GM19452 (cell line): ENCODE data around the gene TBL3.
"Not testable (repeated sequence)": the region's sequence is repeated elsewhere in the genome, so short reads cannot be mapped to it uniquely, and the experiment has no call there.

ENCODE experiments used
- ATAC-seq: cut with Tn5 transposase; IDR thresholded peaks from one replicate; pipeline ENCODE4 v1.9.1; 2021; ENCODE audit not compliant: unreplicated experiment

The TBL3 gene

DNA sequence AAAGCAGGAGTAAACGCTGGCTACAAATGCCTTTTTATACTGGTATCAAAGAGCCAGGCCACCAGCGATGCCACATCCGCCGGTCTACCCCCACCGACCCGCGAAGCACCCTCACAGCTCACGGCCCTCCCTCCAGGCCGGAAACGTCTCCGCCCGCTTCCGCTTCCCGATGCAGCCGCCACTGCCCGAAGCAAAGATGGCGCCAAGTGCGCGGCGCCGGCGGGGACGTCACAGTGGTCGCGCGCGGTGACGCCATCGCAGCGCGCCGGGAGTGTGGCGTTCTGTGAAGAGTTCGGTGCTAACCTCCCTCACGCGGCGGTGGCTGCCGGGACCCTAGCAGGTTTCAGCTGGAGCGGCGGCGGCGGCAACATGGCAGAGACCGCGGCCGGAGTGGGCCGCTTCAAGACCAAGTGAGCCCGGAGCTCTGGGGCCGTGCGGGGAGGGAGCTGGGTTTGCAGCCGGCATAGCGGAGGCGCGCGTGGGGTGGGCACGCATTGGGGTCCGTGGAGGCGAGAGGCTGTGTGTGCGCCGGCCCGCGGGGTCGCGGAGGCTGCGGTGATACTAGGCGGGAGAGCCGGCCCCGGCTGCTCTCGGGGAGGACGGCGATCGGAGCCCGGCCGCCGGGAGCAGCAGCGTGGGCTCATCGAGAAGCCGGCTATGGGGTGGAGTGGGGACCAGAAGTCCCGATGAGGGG is at the start of gene TBL3:
Gene TBL3, plus strand, starts transcription at position 258 of the 694 bp plus-strand sequence. Its CDS starts 112 bp downstream, at position 370.
- peak; percentile 84 for ATAC-seq

- no peak for ATAC-seq
These were observed 49.5 kb upstream of the TBL3 start for GRCh38 chr16:1922357-1922756.

DNA sequence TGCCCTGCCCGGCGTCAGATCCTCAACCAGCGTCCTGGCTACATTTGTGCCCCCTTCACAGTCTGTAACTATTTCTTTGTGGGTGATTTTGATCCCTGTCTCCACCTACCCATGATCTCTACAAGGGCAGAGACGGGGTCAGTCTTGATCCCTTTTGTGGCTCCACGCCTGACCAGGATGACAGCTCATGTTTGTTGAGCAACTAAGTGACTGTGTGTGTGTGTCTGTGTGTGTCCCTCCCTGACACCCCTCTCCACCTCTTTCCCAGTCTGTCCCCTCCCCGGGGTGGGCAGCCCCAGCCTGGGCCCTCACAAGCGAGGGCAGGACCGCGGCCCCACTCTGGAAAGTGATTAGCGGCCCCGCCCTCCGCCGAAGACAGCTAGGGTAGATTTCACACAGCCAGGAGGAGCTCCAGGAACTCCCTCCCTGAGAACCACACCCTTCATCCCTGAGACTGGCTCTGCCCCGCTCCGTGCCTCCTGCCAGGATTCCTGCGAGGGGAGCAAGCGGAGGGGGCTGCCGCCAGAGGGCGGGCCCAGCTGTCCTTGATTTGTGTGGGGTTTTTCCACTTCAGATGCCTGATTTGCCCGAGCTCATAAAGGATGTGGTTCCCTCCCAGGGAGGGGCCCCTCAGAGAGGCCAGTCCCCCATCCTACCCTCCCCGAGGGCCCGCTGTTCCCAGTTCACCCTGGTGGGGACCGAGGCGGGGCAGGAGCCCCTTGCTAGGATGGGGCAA is 48.4 kb upstream of the TBL3 start:
- no peak for ATAC-seq

DNA sequence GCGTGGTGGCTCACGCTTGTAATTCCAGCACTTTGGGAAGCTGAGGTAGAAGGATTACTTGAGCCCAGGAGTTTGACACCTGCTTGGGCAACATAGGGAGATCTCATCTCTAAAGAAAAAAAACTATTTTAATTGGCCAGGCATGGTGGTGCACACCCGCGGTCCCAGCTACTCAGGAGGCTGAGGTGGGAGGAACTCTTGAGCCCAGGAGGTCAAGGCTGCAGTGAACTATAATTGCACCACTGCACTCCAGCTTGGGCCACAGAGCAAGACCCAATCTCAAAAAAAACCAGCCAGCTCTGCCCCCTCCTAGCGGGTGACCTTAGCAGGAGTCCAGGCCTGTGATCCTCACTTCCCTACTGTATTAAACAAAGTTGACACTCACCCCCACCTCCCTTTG is 47.8 kb upstream of the TBL3 start:
- ATAC-seq: no peak

- ATAC-seq: no peak
These were observed 45.6 kb upstream of the TBL3 start for GRCh38 chr16:1926271-1926670.

DNA sequence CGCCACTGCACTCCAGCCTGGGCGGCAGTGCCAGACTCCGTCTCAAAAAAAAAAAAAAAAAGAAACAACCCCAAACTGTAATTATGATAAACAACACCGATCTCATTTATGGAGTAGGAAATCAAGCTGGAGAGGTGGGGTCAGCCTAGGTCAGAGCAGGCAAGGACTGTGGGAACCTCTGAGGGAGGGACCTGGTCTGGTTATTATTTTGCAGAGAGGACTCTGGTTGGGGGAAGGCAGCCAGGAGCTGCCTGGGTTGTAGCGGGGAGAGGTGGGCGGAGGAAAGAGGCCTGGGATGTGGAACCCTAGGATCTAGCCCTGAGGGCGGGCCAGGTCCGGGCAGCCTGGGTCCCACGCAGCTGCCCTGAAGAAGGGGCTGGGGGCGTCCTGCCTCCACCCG is 42.7 kb upstream of the TBL3 start:
- no peak for ATAC-seq

DNA sequence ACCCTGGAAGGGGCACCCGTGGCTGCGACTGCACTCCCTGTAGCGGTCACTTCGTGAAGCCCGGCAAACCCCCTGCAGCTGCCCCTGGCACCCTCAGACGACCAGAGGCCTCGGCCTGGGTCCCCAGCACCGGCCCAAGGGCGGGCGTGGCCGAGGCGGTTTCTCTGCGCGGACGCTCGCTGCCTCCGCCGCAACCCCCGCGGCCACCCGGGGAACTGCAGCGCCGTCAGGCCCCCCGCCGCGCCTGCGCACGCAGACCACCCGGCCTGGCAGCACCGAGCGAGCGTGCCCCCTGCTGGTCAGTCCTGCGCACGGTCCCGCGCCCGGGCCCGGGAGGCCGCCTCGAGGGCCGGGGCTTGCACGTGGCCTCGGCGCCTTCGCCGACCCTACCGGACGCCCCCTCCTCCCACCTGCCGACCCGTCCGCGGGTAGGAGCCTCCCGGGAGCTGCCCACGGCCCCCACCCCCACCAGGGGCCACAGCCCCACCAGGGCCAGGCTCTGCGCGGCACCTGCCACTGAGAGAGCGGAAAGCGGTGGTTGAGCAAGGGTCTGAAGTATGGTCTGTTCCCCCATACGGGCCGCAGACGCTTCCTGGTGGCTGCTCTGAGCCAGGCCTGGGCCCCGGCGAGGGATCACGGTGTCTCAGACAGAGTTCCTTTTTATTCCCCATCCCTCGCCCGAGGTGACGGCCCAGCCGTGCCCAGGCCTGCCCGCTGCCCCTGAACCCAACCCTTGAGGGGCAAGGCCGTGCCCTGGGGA is 42.1 kb upstream of the TBL3 start:
- ATAC-seq: peak; percentile 90

GRCh38 chr16:1930338-1930720 is 41.5 kb upstream of the TBL3 start:
- no peak for ATAC-seq

DNA sequence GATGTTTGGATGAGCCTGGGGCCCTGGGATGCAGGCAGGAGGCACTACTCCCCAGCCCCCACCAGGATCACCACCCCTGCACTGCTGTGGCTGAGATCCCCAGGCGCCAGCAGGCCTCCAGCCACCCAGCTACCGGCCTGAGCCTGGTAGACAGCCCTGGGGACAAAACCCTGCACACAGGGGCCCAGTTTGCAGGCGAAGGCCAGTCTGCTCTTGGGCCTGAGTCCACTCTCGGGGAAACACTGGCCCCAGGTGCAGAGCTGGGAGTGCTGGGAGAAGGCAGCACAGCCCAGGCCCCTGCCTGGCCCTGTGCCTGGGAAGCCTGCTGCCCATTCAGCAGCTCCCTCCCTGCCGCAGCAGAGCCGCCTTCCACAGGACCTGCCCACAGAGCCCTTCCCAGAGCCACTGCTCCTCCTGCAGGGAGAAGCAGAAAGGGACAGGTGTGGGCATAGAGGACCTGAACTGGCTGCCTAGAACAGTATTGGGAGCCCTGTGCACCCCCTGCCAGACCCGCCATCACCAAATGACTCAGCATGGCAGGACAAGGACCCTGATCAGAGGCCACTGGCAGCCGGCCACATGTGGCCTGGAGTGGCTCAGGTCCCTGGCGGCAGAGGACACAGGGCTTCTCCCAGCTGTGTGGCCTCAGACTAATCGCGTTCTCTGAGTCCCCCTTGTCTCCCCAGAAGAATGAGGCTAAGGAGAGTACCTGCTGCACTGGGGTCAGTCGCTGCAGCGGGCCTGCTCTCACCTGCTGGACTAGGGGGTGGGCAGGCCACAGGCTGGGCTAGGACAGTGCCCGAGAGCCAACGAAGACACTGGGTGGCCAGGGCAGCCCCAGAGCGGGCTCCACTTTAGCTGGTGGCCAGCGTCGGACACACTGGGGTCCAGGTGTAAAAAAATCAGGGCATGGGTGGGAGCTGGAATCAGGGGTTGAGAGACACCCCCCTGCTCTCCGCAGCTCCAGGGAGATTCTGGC is 39.5 kb upstream of the TBL3 start:
- ATAC-seq: no peak

- ATAC-seq: no peak
These were observed 38.7 kb upstream of the TBL3 start for GRCh38 chr16:1933097-1933661.

GRCh38 chr16:1936945-1937479 is 34.8 kb upstream of the TBL3 start:
- ATAC-seq: no peak

- no peak for ATAC-seq
These were observed 33.5 kb upstream of the TBL3 start for GRCh38 chr16:1938316-1938715.

DNA sequence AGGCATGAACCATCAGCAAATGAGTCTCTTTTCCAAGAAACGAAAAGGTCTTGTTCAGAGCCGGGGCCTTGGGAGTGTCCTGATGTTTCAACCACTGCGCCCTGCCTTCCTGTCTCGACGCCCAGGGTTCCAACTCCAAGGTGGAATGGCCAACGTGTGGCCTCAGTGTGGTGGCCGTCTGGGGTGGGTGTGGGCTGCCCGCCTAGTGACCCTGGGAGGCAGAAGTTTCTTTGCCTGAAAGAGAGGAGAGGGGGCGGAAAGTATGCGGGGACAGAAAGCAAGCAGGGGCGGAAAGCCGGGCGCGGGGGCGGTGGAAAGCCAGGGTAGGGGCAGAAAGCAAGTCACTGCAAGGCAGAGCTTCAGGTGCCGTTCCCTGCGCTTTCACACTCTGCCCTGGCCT is 32.9 kb upstream of the TBL3 start:
- no peak for ATAC-seq

- not testable (repeated sequence) for ATAC-seq
These were observed 32.0 kb upstream of the TBL3 start for GRCh38 chr16:1939833-1940232.

DNA sequence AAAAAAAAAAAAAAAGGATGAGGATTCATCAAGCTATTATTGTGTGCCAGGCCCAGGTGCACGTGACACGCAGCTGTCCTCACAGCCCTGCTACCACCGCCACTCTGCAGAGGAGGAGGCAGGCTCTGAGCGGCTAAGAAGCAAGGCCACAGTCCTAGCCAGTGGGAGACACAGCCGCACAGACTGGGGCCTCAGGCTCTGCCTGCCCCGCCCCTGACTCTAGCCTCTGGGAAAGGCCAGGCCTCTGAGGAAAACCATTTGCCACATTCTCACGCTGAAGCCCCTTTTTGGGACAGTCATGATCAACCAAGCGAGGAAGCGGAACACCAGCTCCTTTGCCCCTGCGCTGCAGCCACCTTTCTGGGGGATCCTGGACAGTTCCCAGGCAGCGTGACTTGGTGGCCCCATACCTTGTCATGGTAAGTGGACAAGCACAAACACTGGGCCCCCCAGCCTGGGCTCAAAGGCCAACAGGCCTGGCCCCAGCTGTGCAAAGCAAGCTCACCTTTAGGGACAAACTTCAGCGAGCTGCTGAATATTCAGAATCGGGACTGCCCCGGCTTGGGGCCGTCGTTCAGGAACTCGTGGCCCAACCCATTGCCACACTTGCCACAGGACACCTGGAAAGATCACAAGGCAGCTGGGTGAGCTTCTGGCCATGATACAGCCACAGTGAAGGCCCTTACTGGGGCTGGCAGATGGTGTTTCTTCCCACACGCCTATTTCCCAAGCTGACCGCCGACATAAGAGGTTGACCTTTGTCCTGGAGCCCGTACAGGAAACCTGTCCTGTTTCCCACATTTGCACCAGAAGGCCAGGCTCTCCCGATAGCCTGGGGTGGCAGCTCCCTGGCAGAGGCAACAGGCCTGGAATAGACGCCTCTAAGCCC is 31.3 kb upstream of the TBL3 start:
- ATAC-seq: no peak

DNA sequence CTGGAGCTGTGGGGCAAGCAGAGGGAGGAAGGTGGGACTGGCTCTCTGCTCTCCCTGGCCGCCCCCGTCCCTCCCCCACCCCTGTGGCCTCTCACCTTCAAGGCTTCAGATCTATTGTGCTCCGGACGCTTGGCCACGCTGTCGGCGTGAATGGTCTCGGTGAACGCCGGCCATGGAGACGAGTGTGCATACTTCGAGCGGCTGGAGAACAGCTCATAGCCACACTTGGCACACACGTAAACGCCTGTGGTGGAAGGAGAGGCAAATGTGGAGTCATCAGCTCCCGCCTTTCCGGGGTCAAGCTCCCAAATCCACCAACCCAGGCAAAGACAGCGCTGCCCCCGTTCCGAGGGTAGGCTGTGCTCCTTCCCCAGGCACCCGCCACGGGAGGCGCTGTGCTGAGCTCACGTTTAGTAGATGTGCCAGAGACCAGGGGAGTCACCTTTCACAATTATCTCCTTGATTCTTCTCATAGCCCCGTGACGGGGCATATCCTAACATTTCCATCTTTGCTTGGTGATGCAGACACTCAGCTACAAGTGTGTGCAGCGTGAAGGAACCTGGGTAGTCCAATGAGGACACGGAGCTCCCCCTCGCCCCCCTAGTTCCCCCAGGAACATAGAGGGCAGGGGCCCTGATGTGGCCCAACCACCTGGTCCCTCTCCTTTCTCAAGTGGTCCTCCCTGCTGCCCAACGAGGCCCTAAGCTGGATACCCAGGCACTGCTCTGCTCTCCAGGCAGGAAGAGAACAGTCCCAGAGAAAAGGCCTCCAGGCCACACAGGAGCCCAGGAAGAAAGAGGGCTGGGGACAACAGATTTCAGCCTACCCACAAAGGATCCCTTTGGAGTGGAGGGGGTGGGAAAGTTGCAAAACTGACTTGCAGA is 30.4 kb upstream of the TBL3 start:
- ATAC-seq: no peak

DNA sequence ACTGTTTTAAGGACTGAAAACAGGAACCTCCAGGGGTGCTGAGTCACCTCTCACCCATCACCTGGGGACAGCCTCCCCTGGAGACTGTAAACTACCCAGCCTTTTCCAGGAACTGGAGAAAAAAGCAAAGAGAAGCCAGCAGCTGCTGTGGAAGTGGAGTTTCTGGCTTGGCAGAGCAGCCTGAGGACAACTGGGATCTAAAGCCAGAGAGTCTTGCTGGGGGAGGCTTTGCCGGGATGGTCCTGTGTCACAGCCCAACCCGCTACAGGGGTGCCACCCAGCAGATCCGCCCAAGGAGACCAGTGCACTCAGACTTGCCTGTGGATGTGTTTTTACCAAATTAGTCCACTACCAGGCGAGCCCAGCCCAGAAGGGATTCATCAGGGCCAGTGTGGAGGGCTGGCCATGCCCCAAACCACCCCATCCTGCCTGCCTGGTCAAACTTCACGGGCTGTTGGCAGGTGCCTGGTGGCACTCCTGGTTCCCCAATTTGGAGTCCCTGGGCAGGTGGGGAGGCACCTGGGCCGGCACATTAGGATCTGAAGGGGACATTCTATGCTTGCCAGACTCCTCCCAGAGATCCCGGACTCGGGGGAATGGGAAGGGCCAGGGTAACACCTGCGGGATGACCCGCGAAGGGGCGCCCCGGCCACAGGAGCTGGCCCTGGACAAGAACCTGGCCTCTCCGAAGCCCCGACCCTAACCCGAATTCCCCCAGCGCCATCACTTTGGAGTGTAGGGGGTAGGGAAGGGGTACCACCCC is 29.6 kb upstream of the TBL3 start:
- no peak for ATAC-seq
